G401 (cell line): ENCODE measurements around the gene ITGB7. TPM values are rescaled to one million over a fixed set of nuclear protein-coding genes. Genes with fewer than 3 reads are reported as not detected.
A peak's percentile ranks its signal among the peaks of the same experiment; 100 is the strongest.

Experiments
- DNase-seq: peaks from one replicate; pipeline ENCODE4 v3.0.0-alpha.2; 2015; ENCODE audit warnings: low spot score
- in situ Hi-C: cut with HindIII; loops from 2 replicates; pipeline ENCODE4 v1.10.0; 2016; ENCODE audit warnings: low sequenced_read_pairs, mixed read lengths
- total RNA-seq: library from RNA; depleted of rRNA; stranded (reverse); fragments of >200 nt; shearing (Covaris generic); gene quantifications from 2 replicates; pipeline ENCODE4 v1.2.3, GENCODE V29; 2014

Gene ITGB7
- total RNA-seq, 1 experiment from 2014 or later = 0.41 TPM

- peak; percentile 75 for DNase-seq
- in situ Hi-C loops = no loop called here
Observed at GRCh38 chr12:53231921-53232645, 25.0 kb upstream of the ITGB7 start, which contains the start of gene RARG. Gene RARG (minus strand): TSS chr12:53232209. CDS start chr12:53227545, 4,664 bp downstream.

DNA sequence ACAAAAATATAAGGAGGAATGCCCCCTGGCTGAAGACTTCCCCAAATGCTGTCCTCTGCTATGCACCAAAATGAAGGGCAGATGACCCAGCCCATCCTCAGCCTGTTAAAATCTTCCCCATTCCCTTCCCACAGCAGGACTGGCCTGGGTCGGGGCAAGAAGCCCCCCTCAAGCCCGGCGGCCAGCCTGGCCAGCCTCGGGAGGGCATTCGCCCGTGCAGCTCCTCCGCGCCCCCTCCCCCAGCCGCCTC lies 24.5 kb upstream of the ITGB7 start:
- in situ Hi-C loops = no loop called here
- DNase-seq = no peak

DNA sequence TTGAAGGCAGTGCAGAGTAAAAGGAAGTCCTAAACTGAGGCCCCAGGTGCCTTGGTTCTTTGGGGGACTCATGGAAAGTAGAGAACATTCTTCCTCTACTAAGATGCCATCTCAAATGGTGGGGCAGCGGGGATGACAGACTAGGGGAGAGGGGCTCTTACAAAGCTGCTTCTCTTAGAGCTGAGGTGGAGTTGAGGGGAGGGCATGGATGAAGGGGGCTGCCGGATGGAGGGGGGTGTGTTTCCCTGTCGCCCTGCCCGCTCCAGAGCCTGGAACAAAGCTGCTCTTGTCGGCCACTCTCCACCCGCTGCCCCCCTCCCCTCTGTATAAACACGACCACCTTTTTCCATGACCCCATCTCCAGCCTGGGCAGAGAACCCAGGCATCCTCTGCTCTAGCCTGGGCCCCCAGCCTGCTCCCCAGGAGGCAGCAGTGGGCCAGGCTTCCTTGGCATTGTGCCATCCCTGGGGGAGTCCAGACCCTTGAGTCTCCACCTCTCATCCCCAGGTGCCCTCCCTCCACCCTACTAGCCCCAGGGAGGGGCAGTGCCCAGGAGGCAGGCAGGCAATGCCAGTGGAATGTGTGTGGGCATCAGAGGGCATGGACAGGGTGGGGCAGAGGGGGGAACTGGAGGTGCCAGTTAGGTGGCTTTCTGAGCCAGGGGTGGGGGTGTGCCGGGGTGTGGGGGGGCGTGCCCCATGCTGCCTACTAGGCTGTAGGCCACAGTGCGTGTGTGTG lies 23.2 kb upstream of the ITGB7 start:
- in situ Hi-C loops = no loop called here
- no peak for DNase-seq

GRCh38 chr12:53229454-53229853 lies 22.4 kb upstream of the ITGB7 start:
- in situ Hi-C loops = no loop called here
- DNase-seq = no peak

- no peak for DNase-seq
- in situ Hi-C loops = no loop called here
Observed at GRCh38 chr12:53227836-53228235, 20.8 kb upstream of the ITGB7 start.

- DNase-seq = no peak
- in situ Hi-C loops = no loop called here
Observed at GRCh38 chr12:53227341-53227740, 20.3 kb upstream of the ITGB7 start.

DNA sequence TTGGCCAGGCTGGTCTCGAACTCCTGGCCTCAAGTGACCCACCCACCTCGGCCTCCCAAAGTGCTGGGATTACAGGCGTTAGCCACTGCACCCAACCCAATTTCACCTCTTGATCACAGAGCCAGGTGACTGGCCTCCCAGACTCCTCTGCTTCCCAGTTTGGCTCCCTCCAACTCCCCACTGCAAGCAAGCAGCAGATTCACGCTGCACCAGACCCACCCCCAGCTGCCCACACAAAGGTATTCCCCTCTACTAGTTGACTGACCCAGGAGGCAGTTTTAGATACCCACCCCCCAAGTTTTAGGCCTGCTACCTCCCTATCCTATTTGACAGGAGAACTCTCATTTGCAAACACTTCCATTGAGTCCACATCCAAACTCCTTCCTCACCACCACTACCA lies 19.8 kb upstream of the ITGB7 start:
- no peak for DNase-seq
- in situ Hi-C loops = no loop called here

GRCh38 chr12:53225635-53226424 lies 18.8 kb upstream of the ITGB7 start:
- DNase-seq = peak; percentile 71
- in situ Hi-C loops = no loop called here

DNA sequence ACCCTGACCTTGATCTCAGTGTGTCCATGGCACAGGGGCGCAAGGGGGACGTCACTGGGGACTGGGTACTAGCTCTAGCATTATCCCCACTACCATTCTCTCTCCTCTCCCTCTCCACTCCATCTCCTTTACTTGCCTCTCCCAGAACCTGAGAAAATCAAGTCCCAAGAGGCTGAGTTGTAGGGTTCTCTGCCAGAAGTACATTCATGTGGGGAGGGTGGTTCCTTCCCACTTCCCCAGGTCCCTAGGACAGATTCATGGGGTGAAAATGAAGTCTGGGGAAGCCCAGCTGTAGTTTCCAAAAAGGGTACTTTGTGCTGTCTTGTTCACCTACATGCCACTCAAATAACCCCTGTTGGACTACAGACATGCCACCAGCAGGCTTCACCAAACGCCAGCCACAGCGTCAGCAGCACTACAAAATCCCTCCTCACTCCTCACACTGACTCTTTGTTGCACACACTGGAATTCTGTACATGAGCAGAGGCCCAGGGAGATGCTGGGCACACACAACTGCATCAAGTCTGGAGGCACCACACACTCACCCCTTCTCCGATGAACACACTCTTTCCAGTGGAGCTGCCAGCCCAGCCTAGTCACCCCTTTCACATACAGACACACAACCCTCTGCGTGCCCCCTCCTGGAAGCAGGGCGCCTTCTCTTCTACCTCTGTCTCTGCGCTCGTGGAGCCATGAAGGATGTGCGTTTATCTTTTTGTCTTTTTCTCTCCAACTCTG lies 18.0 kb upstream of the ITGB7 start:
- in situ Hi-C loops = no loop called here
- DNase-seq = peak; percentile 50

- peak; percentile 81 for DNase-seq
- in situ Hi-C loops = no loop called here
Observed at GRCh38 chr12:53224061-53224896, 17.2 kb upstream of the ITGB7 start.

- in situ Hi-C loops = no loop called here
Observed at GRCh38 chr12:53223389-53224060, 16.5 kb upstream of the ITGB7 start.

GRCh38 chr12:53222806-53223261 lies 15.8 kb upstream of the ITGB7 start:
- DNase-seq = no peak
- in situ Hi-C loops = no loop called here

More at GRCh38 chr12:53223389-53224060, 16.5 kb upstream of the ITGB7 start:
- DNase-seq = no peak

DNA sequence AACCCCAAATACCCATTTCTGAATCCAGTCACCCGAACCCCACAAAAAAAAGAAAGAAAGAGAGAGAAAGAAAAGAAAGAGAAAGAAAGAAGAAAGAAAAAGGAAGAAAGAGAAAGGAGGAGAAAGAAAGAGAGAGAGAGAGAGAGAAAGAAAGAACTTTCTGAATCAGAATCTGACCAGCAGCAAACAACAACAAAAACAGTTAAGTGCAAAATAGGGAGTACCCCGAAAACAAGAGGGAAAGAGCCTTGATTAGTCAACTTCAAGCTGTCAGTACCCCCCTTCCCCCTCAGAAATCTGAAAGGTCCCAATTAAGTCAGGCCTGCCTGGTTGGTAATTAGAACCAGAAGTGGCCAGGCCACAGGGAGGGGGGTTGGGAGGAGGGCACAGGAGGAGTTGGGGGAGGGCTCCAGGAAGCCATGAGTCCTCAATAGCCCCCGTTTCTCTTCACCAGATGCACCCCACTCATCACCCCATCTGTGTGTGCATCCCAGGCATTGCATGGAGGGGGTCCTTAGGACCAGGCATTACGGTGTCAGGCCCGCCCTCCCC lies 15.2 kb upstream of the ITGB7 start:
- DNase-seq = no peak
- in situ Hi-C loops = no loop called here

DNA sequence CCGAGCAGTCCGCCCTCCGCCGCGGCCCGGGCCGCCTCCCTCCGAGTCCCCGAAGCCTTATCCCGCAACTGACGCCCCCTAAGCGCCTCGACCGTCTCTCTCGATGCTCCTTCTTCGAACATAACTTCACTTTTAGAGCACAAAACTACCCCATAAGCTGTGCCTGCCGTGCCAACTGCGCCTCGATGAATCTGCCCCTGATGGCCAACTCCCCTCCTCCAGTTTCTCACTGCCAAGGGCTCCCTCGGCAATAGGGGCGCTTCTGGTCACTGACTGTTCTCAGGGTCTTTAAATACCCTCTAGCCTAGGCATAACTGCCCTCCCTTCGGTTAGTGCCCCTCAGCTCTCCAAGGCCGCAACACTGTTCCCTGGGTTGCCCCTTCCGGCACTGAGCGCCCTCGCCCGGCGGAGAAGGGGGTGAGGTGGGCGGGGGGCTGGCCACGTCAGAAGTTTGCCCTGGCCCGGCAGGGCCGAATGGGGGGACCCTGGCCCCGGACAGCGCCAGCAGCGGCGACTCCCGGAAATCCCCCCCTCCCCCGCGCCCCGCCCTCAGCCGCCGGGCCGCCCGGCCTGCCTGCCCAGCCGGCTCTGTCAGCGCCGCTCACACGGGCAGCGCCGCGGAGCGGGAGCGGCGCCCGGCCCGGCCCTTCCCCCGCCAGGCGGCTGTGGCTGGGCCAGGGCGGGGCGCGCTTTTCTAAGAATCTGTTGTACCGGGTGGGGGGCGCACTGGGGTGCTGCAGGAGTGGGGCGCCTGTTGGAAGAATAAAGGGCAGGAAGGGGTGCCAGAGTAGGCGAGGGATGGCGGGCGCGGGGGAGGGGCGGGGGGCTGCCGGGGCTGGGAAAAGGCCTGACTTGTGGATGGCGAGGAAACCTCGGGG lies 14.4 kb upstream of the ITGB7 start:
- in situ Hi-C loops = no loop called here
- peak; percentile 53 for DNase-seq

DNA sequence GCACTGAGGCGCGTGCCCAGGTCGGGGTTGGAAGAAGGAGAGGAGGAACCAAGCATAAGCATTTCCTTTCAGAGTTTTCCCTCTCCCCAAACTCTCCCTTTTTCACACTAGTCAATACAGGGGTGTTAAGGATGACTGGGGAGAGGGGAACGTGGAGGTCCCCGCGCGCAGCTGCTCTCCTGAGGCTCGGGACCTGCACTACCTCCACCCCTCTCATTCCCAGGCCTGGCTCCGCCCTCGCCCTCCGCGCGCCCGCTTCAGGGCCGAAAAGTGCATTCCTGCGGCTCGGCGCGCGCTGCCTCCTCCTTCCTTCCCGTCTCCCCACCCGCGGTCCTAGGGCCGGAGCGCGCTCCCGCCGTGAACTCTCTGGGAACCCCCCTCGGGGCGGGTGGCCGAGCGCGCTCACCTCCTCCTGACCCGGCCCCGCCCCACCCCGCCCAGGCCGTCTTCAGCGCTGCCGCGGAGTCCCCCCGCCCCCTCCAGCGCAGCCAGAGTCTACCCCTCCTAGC lies 13.7 kb upstream of the ITGB7 start:
- in situ Hi-C loops = no loop called here
- peak; percentile 85 for DNase-seq

DNA sequence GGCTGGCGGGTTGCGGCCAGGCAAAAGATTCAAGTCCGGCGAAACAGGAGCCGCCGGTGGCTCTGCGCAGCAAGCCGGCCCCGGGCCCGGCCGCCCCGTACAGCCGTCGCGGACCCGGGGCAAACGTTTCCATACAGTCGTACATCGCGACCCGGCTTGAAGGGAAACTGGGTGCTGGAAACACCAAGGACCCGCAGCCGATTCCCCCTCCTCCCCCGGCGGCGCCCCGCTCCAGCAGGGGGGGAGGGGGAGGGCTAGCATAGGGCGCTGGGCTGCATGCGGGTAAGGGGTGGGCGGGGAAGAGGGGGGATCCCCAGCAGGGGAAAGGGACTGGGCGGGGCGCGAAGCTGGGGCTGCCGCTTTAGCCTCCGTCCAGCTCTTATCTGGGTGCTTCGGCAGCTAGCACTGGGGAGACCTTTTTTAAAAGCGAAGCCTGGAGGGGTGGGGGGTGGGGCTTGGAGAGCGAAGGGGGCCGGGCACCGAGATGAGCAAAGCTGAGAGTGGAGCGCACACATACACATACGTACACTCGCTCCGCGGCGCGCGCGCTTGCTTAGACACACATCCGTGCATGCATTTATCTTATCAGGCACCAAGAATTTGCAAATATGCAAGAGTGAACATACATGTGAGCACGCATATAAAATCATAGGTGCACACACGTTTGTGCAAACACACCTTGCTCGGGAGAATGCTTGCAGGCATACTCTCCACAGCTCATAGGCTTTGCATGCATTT lies 13.1 kb upstream of the ITGB7 start:
- in situ Hi-C loops = loop anchor here (10.0 kb wide), 1 partner anchor 65 kb away; no protein-coding TSS in a partner anchor
- DNase-seq = peak; percentile 90
